ENCODE measurements around the gene CPNE5.

GRCh38 chr6:36722879-36723278 lies 116.4 kb downstream of the CPNE5 start:
- TF ChIP-seq CTCF (IDR thresholded peaks at IDR 0.05), result no peak
- TF ChIP-seq POLR2AphosphoS5 (IDR thresholded peaks at IDR 0.05), result no peak

All from sigmoid colon (tissue), 4 donors.